ENCODE data around the gene THBS1.

- TF ChIP-seq SP1 (IDR thresholded peaks at IDR 0.05) (no peak), LEF1 (IDR thresholded peaks at IDR 0.05; ENCODE audit: borderline replicate concordance) (no peak), FOXA1 (IDR thresholded peaks at IDR 0.05) (no peak), CTBP1 (IDR thresholded peaks at IDR 0.05; ENCODE audit: borderline replicate concordance) (no peak), HDGF (IDR thresholded peaks at IDR 0.05; ENCODE audit: borderline replicate concordance) (no peak), ELF4 (IDR thresholded peaks at IDR 0.05) (no peak), FOXK2 (IDR thresholded peaks at IDR 0.05) (no peak)
Measured at GRCh38 chr15:39555885-39556284, 25.0 kb upstream of the THBS1 start.
